Osteocyte (in vitro differentiated cells): ENCODE measurements around the gene HSPA4L. TPM values are rescaled to one million over a fixed set of nuclear protein-coding genes. Genes with fewer than 3 reads are reported as not detected.
A peak's percentile ranks its signal among the peaks of the same experiment; 100 is the strongest.

Source experiments
- DNase-seq: peaks from one replicate; pipeline ENCODE4 v3.0.0; 2021; ENCODE audit warnings: mixed read lengths; ENCODE audit not compliant: unreplicated experiment; ENCODE audit errors: extremely low spot score
- H3K27ac Mint-ChIP-seq: one replicate; pipeline ENCODE4 v1.8.0; 2021; ENCODE audit warnings: mild to moderate bottlenecking, mixed read lengths; ENCODE audit not compliant: unreplicated experiment
- H3K27me3 Mint-ChIP-seq: one replicate; pipeline ENCODE4 v1.8.0; 2021; ENCODE audit warnings: mixed read lengths; ENCODE audit not compliant: unreplicated experiment
- H3K36me3 Mint-ChIP-seq: one replicate; pipeline ENCODE4 v1.8.0; 2021; ENCODE audit warnings: mixed read lengths; ENCODE audit not compliant: unreplicated experiment
- H3K4me1 Mint-ChIP-seq: one replicate; pipeline ENCODE4 v1.8.0; 2021; ENCODE audit warnings: mixed read lengths; ENCODE audit not compliant: unreplicated experiment
- H3K4me3 Mint-ChIP-seq: one replicate; pipeline ENCODE4 v1.8.0; 2021; ENCODE audit warnings: mild to moderate bottlenecking, moderate library complexity, mixed read lengths; ENCODE audit not compliant: unreplicated experiment
- H3K9me3 Mint-ChIP-seq: one replicate; pipeline ENCODE4 v1.8.0; 2021; ENCODE audit warnings: mixed read lengths; ENCODE audit not compliant: unreplicated experiment
- total RNA-seq: library from RNA; stranded (reverse); gene quantifications from 2 replicates; pipeline ENCODE4 v1.2.1, GENCODE V29; 2021
- TF ChIP-seq, protein P1 (sequence below): fragments of 200-600 bp; sonication (generic); IDR thresholded peaks from 2 replicates; pipeline ENCODE4 v1.5.0; 2021; ENCODE audit warnings: antibody characterized with exemption, mild to moderate bottlenecking, moderate library complexity

The HSPA4L gene
- total RNA-seq, 1 donor from 2014 or later: 2.5 TPM

DNA sequence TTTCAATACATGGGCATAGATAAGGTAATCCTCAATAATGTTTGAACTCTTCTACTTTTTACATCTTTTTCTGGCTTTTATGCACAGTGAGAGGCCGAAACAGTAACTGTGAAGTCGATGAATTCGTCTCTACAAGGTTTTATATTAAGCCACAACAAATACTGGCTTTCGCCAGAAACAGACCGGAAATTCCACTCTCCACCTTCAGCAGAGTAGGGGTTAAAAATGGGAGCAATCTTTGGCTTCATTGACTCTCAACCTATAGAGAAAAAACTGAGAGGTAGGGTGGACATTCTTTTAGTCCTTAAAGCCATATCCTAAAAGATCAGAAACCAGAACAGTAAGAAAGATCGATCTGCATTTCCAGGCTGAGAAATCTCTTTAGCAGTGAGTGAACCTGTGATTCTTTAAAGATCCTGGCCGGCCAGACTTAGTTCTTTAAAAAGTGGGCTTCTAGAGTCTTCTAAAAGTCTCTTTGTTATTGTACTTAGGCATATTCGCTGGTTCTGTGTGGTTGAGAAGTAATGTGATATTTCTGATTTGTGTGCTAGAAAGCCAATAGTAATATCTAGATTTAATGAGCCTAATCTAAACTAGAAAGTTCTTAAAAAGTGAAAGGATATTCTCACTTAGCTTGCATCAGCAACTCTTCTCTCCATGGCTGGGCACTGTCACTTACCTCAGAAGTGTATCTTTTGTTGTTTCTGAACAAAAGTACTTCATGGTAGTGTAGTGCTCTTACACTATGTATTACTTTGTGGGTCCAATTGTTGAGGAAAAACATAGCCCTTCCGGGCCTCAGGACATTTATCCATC is 2.0 kb downstream of the HSPA4L start:
- Mint-ChIP-seq H3K9me3 (no peaks in the 10 kb centered on the region), H3K4me1 (peaks cover 7% of the 10 kb centered on the region), H3K27ac (no peak overlapping the region), H3K36me3 (no peaks in the 10 kb centered on the region), H3K4me3 (no peak overlapping the region), H3K27me3 (peaks cover 7% of the 10 kb centered on the region)
- no peak for DNase-seq
- TF ChIP-seq, protein P1, sequence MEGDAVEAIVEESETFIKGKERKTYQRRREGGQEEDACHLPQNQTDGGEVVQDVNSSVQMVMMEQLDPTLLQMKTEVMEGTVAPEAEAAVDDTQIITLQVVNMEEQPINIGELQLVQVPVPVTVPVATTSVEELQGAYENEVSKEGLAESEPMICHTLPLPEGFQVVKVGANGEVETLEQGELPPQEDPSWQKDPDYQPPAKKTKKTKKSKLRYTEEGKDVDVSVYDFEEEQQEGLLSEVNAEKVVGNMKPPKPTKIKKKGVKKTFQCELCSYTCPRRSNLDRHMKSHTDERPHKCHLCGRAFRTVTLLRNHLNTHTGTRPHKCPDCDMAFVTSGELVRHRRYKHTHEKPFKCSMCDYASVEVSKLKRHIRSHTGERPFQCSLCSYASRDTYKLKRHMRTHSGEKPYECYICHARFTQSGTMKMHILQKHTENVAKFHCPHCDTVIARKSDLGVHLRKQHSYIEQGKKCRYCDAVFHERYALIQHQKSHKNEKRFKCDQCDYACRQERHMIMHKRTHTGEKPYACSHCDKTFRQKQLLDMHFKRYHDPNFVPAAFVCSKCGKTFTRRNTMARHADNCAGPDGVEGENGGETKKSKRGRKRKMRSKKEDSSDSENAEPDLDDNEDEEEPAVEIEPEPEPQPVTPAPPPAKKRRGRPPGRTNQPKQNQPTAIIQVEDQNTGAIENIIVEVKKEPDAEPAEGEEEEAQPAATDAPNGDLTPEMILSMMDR: no peak

DNA sequence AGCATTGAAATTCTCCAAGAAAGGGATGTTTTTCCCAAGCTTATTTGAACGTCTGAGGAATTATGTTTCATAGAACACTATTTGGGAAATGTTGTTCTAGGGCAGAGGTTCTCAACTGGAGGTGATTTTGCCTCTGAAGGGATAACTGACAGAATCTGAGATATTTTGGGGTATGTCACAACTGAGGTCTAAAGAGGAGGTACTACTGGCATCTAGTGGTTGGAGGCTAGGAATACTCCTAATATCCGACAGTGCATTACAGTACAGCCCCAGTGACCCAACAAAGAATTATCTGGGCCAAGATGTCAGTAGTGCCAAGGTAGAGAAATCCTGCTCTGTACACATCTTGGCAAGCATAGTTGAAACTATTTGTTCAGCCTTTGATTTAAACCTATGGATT is 6.4 kb downstream of the HSPA4L start:
- no peak for DNase-seq
- Mint-ChIP-seq H3K36me3 (no peaks in the 10 kb centered on the region), H3K4me1 (peaks cover under 1% of the 10 kb centered on the region), H3K27ac (no peak overlapping the region), H3K9me3 (no peaks in the 10 kb centered on the region), H3K27me3 (peaks cover 6% of the 10 kb centered on the region), H3K4me3 (no peak overlapping the region)
- TF ChIP-seq, protein P1: peak; percentile 31

DNA sequence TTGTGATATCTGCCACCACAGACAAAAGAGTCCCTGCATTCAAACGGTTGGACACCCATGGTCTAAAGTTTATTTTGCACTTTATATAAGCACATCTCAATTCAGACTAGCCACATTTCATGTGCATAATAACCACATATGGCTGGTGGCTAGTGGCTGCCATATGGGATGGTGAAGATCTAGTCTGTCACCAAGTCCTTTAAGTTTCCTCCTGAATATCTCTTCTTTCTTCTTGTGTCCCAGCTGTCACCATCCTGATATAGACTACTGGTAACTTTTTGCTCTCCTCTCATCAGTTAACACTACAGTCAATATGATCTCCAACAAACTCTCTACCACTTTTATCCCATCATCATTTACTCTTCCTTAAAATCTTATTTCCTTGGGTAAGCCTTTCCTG is 9.3 kb downstream of the HSPA4L start:
- H3K4me3 Mint-ChIP-seq: no peak overlapping the region
- H3K4me1 Mint-ChIP-seq: no peaks in the 10 kb centered on the region
- no peak overlapping the region for H3K27ac Mint-ChIP-seq
- peaks cover 5% of the 10 kb centered on the region for H3K27me3 Mint-ChIP-seq
- H3K9me3 Mint-ChIP-seq: no peaks in the 10 kb centered on the region
- H3K36me3 Mint-ChIP-seq: no peaks in the 10 kb centered on the region
- TF ChIP-seq, protein P1: no peak
- no peak for DNase-seq

DNA sequence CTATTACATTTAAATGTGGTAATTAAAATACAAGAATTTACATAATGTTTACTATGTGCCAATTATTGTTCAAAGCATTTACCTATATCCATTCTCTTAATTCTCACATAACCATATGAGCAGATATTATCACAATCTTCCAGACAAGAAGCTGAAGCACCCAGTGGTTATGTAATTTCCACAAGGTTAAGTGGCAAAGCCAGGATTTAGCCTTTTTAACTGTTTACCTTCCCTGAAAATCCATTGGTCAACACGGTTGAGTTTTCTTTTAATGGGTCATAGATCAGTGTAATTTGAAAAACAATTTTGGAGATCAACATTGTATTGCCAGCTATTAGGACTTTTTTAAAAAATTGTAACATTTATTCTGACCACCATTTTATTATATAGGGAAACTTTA is 11.4 kb downstream of the HSPA4L start:
- TF ChIP-seq, protein P1: no peak
- no peak overlapping the region for H3K4me3 Mint-ChIP-seq
- DNase-seq: no peak
- H3K9me3 Mint-ChIP-seq: no peaks in the 10 kb centered on the region
- peaks cover 5% of the 10 kb centered on the region for H3K27me3 Mint-ChIP-seq
- H3K27ac Mint-ChIP-seq: no peak overlapping the region
- no peaks in the 10 kb centered on the region for H3K36me3 Mint-ChIP-seq
- no peaks in the 10 kb centered on the region for H3K4me1 Mint-ChIP-seq

DNA sequence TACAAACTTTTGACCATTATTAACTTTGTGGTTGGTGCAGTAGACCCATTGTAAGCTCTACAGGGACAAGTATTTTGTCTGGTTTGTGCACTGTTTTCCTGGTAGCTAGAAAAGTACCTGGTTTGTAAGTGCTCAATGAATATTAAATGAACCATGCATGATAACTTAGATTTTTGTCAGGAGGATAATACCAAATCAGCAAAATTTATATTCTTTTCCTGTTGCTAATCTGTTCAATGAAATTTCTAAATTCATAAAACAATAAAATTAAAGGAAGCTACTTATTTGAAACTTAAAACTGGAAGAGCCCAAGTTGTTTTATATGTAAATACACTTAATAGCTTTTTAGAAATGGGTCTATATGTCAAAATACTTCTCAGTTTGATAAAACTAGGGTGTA is 17.6 kb downstream of the HSPA4L start:
- no peaks in the 10 kb centered on the region for H3K36me3 Mint-ChIP-seq
- no peak overlapping the region for H3K4me3 Mint-ChIP-seq
- no peak overlapping the region for H3K27ac Mint-ChIP-seq
- H3K9me3 Mint-ChIP-seq: no peaks in the 10 kb centered on the region
- no peak for DNase-seq
- no peaks in the 10 kb centered on the region for H3K27me3 Mint-ChIP-seq
- H3K4me1 Mint-ChIP-seq: no peaks in the 10 kb centered on the region
- TF ChIP-seq, protein P1: no peak
